Stimulated activated CD8-positive, alpha-beta memory T cell treated with anti-CD3 and anti-CD28 coated beads, Interleukin-7, amount 100 ng/mL, for 4 hours (primary cell): Measurements from ENCODE around the gene PTDSS2.

ENCODE experiments used
- DNase-seq, 2 donors: peaks; one replicate each; pipeline ENCODE4 v3.0.0-alpha.2; 2020; ENCODE audit warnings: low read depth in 2 of 2

Gene PTDSS2

DNA sequence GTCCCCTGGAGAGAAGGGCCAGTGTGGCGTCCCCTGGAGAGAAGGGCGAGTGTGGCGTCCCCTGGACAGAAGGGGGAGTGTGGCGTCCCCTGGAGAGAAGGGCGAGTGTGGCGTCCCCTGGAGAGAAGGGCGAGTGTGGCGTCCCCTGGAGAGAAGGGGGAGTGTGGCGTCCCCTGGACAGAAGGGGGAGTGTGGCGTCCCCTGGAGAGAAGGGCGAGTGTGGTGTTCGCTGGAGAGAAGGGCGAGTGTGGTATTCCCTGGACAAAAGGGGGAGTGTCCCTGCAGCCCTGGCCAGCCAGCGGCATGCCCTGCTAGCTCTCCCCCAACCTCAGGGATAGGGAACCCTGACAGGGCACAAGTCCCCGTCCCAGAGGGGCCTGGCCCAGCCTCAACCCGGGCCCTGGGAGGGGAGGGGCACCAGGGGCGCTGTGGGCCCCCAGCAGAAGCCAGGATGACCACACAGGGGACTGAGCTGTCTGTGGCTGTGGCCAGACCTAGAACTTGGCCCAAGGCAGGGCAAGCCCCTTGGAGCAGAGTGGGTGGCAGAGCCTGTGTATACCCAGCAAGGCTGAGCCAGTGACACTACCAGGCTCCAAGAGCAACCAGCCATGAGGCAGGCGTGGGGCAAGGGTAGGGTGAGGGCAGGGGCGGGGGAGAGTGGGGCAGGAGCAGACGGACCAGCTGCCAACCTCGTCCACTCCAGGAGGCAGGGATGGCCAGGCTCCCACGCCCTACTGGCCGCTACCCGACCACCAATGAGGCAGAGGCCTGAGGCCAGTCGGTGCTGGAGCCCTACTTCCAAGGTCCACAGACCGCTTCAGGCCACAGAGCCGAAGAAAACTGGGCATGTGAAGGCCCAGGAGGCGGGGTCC, 81.1 kb downstream of the PTDSS2 start:
- DNase-seq = no peak

DNA sequence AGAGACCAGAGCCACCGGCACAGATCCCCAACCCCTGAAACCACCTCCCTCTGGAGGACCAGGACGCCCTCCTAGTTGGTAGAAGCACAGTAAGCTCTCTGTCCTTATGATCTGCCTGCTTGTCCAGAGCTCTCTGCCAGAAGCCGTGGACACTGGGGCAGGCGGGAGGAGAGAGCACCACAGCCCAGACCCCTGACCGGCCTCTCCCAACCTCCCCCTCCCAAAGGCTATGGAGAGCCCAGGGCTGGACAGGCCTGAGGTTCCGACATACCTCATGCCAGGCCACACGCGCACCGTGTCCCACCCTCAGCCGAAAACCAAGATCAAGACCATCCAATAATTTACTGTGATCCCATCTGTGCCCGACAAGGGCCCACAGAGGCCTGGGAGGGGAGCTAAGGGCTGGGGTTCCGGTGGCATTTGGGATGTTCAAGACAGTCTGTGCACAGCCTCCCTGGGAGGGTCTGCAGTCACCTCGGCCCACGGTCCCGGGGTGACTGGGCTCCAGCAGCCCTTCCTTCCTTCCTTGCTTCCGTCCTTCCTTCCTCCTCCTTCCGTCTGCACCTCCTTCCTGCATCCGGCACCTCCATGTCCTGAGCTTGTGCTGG, 81.9 kb downstream of the PTDSS2 start:
- no peak for DNase-seq

DNA sequence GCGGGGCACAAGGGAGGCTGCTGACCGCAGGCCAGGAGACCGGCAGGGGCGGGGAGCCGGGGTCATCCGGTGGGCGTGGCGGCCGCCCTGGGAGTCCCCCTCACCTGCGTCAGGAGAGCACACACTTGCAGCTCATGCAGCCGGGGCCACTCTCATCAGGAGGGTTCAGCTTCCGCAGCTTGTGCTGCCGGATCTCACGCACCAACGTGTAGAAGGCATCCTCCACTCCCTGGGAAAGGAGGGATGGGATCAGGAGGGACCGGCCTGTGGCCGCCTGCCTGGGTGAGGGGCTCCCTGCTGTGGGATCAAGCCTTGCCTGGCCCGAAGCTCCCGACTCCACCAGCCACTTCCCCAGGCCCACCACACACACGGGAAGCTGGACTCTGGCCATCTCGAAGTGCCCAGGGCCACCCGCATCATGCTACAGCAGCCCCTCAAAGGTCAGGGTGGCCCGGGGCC, 82.5 kb downstream of the PTDSS2 start:
- DNase-seq = no peak

DNA sequence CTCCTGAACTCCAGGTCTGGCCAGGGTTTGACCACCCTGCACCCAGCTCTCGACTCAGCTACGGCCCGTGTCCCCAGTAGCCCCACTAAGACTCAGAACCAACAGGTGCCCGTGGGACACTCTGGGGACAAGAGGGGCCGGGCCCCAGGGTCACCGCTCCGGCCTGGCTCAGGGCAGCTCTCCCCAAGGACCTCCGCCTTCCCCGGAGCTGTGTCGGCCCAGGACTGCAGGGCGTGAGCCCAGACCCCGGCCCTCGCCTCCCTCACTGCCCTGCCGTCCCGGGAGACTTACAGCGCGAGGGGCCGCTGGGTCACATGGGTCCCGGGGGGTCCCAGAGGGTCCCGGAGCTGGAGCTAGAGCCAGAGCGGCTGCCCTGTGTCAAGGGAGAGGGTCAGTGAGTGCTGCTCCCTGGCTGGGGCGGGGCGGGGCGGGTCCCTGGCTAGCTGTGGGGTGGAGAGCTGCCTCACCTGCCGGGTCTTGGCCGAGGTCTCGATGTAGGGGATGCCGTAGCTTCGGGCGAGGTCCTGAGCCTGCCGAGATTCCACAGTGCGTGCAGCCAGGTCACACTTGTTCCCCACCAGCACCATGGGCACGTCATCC, 83.0 kb downstream of the PTDSS2 start:
- no peak for DNase-seq

DNA sequence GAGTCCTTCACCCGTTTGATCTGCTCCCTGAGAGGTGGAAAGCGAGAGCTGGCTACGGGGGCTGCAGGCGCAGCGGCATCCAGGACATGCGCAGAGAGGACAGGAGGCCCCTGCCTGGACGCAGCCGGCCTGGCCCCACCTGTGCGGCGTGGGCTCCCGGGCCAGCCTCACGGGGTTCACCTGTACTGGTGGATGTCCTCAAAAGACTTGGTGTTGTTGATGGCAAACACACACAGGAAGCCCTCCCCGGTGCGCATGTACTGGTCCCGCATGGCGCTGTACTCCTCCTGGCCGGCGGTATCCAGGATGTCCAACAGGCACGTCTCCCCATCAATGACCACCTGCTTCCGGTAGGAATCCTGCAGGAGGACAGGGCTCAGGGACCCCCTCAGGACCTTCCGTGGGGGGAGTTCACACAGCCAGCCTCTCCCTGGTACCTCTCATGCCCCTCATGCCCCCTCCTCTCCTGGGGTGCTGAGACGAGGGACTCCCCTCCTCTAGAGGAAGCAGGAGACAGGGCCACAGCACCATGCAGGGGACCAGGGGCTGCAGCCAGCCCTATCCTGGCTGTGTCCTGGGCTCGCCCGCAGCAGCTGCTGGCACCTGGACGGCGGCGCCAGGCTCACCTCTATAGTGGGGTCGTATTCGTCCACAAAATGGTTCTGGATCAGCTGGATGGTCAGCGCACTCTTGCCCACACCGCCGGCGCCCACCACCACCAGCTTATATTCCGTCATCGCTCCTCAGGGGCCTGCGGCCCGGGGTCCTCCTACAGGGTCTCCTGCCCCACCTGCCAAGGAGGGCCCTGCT, 83.7 kb downstream of the PTDSS2 start:
- no peak for DNase-seq

DNA sequence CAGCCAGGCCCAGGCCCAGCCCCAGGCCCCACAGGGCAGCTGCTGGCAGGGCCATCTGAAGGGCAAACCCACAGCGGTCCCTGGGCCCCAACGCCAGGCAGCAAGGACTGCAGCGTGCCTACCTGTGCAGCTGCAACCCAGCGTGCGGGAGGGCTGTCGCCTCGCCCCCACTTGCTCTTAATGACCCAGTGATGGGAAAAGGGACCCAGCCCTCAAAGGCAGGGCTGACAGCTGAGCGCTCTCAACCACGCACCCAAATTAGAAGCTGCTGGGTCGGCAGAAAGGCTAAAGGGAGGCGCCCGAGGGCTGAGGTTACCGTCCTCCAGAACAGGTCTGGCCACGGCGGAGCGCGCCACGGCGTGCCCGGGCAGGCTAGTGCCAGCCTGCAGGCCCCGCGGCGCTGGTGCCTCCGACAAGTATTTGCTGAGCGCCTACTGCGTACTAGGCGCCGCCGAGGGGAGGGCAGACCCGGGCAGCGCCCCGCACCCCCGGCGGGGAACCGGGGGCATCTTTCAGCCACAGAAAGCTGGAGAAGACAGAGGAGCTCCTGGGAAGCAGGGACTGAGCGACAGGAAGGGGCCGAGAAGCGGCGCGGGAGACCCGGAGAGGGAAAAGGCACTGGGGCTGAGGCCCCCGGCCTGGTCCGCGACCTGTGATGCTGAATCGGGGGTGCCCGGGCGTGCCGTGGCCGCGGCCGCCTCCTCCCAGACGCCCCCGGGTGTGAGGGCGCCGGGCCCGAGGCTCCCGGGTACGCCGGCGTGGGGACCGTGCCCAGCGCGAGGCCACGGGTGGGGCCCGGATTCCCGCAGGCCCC, 84.5 kb downstream of the PTDSS2 start:
- DNase-seq = no peak

DNA sequence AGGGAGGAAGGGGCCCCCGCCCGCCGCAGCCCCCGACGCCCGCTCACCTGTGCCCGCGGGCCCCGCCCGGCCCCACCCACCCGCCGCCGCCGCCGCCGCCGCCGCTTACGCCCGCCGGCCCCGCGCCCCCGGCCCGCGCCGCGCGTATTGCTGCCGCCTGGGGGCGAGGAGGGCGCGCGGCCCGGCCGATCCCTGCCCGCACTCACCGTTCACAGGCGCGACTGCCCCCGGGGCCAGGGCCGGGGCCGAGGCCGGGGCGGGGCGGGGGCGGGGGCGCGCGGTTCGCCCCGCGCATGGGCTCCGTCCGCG, 85.1 kb downstream of the PTDSS2 start:
- no peak for DNase-seq

DNA sequence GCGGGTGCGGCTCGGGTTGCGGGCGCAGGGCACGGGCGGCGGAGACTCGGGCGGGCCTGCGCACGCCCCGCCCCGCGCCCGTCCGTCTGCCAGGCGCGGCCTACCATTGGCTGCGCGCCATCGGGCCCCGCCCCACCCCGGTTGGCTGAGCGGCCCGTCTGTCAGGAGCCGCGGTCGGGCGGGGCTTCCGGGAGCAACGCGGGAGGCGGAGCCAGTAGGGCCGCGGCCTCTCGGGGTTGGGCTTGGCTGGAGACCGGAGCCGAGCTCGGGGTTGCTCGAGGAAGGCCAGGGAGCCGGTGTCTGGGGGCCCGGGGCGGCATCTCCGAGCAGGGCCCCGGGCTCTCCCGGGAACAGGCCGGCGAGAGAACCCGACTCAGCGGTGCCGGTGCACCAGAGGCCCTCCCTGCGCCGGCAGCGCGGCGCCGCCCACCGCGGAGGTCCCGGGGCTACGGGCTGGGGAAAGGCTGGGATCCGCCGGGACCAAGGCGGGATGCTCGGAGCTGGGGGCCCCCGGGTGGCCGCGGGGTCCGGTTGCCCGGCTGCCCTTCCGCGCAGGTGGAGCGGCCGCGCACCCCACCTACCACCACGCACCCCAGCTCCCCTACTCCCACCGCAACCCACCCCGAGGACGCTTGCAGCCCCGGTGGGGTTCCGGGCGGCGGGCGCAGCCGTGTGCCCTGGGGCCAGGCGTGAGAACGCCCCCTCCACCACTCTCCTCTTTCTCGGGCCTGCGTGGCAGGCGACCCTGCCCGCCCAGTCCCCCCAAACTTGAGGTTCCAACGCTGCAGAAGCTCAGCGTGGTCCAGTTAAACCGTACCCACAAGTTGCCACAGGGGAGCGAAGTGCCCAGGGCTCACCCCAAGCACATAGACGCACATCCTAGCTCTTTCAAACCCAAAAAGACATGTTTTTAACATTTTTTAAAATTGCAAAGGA, 85.7 kb downstream of the PTDSS2 start, which contains the start of gene HRAS:
Gene HRAS, minus strand, starts transcription at position 58 of the 936 bp plus-strand sequence.
- peak; percentile 86 to 93 for DNase-seq

DNA sequence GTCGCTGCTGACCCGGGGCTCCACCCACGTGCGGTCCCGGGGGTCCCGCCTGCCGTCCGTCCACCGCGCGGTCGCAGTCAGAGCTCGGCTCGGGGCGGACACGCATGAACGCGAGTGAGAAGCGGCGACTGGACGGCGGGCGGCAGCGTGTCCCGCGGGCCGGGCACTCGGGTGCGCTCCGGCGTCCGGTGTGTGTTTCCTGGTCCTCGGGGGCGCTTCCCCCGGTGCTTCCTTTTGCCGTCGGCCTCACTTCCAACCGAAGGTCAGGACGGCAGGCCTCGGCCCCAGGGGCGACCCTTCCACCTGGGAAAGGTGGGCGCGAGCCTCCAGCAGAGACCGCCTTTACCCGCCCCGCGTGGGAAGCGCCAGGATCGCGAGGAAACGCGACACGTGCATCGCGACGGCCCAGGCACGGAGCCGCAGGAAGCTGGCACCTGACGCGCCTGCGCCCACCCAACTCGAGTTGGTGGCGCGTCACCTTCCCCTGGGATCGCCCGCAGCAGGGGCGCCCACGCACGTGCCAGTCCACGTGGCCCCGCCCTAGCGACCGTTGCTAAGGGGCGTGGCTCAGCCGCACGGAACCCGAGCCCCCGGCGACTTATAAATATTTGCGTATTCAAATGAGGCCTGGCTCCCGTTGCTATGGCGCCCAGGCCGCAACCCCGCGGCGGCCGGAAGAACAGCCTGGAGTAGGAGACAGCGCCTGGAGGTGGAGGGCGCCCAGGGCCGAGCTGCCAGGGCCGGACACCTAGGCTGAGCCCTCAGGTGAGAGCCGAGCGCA, 87.0 kb downstream of the PTDSS2 start, which contains the start of gene LRRC56:
Gene LRRC56, plus strand, starts transcription at position 687 of the 781 bp plus-strand sequence. CDS start 3,158 bp downstream, outside the sequence.
- peak; percentile 82 to 91 for DNase-seq

DNA sequence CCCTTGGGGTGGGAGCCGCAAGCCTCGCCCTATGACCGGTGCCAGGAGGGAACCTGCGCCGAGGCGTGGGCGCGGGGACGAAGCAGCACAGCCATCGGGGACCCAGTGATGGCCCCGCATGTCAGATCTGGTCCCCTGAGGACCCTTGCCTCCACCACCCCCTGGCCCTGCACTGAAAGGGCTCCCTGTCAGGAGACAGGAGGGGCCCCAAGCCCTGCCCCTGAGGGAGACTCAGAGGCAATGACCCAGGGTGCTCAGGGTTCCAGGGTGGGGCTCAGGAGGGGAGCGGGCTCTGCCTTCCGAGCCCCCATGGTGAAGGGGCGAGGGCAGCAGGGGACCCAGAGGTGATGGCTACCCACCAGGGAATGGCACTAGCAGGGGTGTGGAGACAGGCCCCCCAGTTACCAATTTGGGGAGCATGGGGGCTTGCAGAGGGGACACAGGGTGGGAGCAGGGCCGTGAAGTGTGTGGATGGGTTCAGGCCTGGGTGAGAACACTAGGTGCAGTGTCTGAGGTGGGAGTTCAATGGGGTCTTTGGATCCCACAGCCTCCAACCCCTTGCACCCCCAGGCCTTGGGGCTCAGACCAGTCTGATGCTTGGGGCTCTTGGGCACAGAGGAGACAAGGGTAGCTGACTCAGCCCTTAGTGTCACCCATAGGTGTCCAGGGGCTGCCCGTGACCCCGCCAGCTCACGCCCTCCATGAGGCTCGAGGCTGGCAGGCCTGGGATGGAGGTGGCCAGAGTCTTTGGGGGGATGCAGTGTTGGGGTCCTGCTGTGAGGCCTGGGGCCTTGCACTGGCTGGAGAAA, 87.7 kb downstream of the PTDSS2 start:
- DNase-seq = no peak

DNA sequence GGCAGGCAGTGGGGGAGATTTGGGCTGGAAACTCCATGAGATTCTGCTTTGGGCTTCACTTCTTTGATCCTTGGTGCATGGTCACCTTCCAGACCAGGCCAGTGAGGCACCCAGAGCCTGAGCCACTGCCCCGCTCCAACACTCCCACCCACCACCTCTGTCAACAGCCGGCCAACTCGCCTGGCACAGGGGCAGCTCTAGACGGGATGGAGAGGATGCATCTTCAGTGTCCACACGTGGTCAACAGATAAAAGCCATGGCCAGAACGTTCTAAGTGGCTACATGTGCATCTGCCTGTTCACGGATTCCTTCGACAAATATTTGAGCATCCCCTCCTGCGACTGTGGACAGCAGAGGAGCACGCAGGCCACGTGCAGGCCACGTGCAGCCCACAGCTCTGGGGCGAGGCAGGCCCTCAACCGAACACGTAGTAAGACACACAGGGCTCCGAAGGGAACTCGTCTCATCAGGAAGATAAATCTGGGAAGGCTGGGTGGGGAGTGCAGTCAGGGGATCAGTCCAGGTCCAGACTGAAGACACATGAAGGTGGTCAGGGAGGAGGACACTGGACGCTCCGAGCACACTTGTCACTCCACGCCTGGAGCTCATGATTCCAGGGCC, 88.5 kb downstream of the PTDSS2 start:
- DNase-seq = no peak

DNA sequence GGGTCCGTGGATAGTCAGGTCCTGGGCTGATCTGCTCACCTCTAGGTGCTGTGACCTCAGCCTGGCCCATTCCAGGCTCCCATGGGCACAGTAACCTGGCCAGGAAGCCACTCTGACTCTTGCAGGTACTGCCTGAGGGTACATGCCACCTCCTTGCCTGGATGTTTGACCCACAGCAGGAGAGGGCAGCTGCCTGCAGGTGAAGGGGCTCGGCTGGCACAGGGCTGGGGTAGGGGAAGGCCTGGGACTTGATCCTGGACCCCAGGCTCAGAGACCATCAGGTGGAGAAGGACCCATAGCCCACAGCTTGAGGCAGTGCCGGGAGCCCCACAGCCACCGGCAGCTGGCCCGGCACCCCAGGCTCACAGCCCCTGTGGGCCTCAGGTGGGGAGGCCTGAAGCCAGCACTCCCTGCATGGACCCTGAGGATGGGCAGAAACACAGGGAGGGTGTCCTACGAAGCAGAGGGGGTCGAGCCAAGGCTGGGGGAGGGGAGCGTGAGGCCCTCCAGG, 89.9 kb downstream of the PTDSS2 start:
- DNase-seq = no peak
